NOMO-1 treated with dmso at 0.1 percent for 144 hours (cell line): ENCODE data around the gene BPHL.
"Not testable (repeated sequence)": the region's sequence is repeated elsewhere in the genome, so short reads cannot be mapped to it uniquely, and the experiment has no call there.

Experiments used
- DNase-seq: peaks from one replicate; lab custom pipeline; 2025; ENCODE audit not compliant: unreplicated experiment; lab: John Stamatoyannopoulos, UW

The BPHL gene

DNA sequence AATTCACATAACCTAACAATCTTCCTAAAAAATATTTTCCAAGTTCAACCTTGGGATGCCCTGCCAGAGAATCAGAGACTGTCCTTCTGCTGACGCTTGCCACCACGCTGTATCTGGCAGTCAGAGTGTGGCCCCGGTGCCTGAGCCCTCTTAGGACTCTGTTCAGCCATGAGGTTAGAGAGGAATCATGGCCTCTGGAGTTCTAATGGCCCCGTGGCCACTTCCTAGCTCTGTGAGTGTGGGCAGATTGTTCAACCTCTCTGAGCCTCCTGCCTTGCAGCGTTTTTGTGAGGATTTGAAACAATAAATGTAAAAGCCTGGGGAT lies 2.2 kb downstream of the BPHL start:
- DNase-seq, result no peak

DNA sequence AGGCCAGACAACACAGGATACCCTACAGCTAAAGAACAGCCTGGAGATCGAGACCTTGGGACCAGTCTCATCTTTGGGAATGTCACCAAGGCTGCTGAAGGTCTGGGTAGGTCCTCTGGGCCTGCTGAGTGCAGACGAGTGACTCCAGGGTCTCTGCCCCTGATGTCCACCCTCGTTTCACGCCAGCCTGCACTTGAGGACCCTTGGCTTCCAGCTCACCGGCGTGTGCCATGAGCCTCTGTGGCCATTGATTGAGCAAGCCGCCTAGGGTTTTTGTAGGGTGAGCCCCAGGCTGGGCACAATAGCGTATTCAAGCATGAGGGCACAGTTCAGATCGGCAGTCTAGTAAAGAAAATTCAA lies 4.3 kb downstream of the BPHL start:
- no peak for DNase-seq

DNA sequence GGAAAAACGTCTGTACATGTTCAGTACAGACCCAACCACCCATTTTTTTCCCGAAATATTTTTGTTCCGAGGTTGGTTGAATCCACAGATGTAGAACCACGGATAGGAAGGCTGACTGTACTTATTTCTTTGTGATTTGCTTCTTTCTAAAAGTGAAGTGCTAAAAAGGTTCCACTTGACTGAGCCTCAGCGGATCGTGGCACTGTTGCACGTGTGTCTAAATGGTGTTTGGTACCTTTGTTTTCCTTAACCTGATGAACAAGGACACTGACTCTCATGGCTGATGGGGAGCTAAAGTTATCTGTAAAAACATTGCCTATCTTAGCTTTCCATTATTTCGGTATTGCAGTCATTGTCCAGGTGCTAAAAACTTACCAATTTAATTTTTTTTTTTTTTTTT lies 6.2 kb downstream of the BPHL start:
- no peak for DNase-seq

DNA sequence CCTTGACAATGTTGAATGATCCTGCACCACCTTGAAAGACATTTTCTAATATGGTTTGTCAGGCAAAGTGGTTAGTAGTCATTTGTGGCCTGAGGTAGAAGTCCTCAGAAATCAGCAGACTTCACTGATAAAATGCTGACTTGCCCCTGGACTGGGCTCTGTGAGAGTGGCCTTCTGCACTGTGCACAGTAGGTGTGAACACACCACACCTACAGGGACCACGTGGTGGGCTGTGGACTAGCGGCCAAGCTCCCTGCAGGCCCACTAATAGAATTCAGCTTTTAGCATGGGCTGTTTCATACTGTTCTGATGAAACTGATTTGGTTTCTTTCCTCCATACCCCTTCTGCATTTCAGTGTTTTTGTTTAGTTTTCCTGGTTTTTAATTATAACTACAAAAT lies 7.3 kb downstream of the BPHL start:
- no peak for DNase-seq

DNA sequence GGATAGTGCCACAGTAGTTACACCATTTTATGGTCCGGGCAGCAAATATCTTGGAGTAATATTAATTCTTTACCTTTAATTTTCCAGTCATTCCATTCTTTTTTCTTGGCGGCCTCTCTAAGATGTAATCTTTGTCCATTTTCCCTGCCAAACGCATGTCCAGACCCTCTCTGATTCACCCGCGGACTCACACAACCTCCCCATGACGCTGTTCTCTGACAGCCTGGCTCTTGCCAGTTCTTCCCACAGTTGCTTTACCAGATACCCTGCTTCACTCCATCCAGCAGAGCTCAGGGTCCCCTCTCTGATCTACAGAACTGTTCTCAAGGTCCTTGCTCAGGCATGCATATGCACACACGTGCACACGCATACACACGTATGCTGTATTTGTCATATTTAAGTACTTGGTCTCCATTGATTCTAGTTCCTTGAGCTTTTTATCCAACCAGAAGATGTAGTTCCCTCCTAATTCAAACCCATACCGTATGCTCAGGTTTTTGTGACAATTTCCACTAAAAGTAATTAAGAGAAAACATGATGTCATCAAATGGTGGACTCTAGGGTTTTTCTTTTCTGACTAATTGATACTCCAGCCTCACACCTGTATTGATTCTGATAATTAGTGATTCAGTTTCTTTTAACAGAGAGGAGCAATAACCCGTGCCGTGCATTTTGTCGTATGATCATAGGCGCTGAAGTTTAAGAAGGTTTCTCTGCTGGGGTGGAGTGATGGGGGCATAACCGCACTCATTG lies 10.0 kb downstream of the BPHL start:
- no peak for DNase-seq

DNA sequence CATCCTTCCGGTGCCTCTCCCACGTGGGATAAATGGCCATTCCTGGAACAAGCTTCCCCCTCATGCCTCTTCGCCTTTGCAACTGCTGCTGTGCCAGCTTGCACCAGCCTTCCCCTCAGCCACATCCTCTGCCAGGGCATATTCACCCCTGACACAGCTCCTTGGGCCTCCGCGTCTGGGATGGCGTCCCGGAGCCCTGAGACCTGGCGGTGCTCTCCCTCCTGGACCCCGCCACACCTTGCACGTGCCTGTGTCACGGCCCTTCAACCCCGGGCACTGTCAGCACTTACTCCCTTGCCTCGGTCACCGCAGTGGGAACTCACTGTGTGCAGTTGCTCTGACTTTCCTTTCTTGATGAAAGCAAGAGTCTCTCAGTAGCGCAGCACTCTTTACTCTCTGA lies 13.2 kb downstream of the BPHL start:
- DNase-seq, result no peak

DNA sequence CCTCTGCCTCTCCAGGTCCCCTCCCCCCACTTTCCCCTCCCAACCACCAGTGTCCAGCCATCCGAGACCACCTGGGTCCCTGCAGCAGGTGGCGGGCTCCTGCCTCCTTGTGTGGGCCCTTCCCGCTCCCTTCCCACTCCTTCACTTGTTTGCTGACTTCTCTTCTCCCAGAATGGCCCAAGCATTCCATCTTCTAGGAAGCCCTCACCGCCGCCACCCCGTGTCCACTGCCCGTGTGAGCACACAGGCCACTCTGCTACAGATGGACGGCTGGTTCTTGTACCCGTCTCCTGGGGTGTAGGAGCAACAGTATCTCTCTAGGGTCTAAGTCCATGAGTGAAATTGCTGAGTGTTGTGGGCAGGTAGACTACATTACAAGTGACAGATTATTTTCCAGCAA lies 15.0 kb downstream of the BPHL start:
- DNase-seq, result no peak

DNA sequence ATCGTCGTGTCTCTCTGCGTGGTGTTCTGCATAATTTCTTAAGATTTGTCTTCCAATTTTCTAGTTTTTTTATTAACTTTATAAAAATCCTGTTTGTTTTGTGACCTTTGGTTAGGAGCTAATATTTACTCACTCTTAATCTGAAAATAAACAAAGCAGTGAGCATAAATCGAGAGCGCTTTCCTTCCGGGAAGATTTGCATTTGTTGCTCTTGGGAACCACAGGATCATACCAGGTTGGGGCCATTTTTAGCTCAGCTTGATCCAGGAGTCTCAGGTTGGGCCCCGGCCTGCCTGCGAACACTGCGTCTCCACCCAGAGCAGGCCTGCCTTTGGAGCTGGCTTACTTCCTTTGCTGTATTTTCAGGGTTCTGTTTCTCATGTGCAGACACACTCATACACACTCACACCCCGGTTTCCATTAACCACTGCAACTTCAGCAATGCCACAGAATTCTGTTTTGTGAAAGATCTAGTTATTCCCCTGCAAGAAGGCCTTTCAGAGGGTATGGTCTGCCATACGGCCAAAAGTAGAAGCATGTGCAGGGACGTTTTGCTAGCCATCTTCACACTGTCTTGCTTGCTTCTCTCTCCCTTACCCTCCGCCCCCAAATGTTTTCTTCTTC lies 17.3 kb downstream of the BPHL start:
- no peak for DNase-seq

DNA sequence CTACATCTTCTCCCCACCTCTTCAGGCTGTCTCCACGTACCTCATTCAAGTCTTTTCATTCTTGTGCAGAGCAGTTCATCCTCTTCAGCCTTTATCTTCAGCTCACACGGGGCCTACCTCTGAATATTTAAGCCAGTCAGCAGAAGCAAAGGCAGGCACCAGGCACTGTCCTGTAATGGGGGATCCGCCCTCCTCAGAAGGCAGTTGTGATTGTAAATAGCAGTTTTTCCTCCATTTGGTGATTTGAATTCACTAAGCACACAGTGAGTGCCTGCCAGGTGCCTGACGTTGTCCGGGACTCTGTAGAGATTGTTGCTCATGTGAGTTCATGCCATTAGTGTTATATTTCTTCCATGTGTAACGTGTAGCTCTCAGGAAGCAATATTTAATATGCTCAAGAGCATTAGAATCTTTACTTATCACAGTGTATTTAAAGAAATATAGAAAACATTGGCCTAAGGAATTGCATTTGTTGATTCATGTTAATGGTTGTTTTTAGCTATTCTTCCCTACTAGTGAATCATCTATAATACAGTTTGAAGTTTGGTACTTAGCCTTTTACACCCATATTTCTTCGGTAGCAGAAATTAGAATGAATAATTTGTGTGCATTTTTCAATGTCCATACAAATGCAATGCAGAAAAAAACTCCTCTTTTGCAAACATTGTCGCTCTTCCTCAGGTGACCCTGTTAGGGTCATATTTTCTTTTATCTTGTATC lies 17.9 kb downstream of the BPHL start:
- no peak for DNase-seq

DNA sequence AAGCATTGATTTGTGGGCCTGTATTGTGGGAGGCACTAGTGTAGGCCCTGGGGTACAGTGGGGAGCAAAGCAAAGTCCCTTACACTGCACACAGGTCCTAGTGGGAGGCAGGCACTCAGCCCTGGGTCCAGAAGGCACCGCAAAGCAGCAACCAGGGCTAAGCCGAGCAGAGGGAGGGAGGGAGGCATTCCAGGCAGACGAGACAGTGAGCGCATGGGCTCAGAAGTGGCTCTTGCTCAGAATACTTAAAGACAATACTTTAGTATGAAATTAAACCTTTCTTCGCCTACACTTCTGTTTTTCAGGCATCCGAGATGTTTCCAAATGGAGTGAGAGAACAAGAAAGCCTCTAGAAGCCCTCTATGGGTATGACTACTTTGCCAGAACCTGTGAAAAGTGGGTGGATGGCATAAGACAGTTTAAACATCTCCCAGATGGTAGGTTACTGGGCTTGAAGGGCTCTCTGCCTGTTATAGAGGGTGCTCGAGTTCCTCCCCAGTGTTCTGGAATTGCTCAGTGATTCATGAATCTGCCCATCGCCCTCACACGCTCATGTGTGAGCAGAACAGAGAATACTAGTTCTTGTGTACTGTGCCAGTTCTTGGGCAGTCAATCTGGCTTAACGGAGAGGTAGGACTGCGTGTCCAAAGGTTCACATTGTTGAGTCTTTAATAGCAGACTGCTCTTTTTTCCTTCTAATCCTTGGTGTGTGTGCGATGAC lies 18.7 kb downstream of the BPHL start:
- DNase-seq, result no peak

DNA sequence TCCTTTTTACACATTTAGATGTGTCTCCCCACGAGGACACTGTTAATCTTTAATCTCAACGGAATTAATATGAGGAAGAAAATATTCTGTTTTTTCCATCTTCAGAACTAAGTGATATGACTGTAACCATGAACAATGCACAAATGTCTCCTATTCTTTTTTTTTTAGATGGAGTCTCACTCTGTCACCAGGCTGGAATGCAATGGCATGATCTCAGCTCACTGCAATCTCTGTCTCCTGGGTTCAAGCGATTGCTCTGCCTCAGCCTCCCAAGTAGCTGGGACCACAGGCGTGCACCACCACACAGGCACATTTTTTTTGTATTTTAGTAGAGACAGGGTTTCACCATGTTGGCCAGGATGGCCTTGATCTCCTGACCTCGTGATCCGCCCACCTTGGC lies 19.4 kb downstream of the BPHL start:
- DNase-seq, result not testable (repeated sequence)

DNA sequence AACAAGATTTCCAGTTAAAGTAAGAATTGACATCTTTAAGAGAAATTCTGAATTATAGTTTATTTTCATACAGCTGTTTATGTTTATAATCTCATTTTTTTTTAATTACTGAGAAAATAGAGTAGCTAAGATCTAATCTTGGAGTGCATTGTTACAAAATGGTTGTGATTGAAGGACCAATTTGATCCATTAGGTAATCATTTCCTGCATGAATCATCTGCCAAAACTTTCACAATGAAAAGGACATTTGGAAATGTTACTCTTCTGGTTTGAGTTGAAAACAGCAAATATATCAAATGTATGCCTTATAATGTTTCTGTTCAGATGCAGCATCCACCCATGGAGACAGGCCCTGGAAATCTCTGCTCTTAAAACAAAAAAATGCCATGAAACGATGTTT lies 19.8 kb downstream of the BPHL start:
- DNase-seq, result no peak

DNA sequence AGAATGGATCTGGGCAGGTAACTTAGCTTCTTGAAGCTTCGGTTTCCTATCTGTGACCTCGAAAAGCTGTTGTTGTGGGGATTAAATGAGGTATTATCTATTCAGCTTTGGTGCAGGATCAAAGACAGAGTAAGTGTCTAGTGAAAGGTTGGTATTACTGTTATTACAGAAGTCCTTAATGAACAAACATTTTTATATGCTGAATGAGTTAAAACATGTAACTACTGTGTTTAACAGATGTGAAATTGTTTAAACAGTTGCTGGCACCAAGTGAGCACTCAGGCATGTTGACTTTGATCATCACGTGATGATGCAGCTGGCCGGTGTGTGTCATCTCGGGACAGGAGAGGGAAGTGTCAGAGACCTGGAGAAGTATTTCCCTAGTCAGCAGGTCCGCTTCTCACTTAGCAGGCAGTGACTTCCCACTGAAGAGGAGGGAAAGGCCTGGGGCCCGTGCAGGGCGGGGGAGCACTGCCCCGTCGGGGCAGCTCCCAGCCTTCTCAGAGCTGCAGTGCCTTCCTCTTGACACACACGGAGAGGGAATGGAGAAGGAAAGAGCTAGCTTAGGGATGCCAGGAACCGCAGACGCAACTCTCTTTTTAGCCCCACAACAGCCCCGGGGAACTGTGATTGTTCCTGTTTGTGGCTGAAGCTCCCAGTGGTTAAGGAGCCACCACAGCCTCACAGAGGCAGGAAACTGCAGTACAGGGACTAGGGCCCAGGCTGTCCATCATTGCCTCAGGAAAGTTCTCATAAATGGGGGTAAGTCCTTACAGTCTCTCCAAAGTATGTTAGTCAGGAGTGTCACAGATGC lies 20.8 kb downstream of the BPHL start:
- DNase-seq, result peak; percentile 45

DNA sequence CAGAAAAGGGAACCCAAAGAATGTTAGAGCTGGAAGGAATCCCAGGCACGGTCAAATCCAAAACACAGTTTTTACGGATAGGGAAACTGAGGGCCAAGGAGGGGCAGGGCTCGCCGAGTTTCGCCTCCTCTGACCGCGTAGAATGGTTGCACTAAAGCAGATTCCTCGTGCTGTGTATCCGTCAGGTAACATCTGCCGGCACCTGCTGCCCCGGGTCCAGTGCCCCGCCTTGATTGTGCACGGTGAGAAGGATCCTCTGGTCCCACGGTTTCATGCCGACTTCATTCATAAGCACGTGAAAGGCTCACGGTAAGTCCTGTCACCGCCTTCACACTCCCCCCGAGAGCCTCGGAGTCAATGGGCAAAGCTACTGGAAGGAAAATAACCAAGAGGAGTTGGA lies 21.7 kb downstream of the BPHL start:
- DNase-seq, result no peak

DNA sequence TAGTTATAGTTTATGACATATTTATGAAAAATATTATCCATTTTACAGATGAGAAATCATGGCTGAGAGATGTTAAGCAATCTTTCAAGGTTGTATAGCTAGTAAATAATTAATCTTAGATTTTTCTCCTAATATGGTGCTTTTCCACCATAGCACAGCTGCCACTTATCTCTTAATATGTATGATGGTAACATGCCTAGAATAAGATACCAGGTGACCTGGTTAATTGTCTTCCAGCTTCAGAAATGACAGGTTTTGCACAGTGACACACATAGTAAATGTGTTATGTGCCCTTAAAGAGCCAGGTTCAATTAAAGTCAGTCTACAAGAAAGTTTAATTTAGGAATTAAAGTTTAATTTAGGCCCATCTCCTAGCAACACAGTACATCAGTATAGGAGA lies 24.0 kb downstream of the BPHL start:
- no peak for DNase-seq

DNA sequence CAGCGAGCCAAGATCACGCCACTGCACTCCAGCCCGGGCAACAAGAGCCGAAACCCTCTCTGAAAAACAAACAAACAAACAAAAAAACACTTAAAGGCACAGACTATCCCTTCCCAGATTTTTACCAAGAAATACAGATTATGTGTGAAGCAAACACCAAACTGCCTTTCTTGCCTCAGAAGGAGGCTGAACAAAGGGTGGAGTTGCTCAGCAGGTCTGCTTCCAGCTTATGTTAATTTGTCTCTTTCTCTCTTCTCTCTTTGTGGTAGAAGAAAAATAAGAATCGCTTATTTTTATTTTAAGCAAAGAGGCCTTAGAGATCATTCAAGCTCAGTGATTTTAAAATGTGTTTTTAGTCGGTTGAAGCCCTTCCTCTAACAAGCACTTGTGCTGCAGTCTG lies 24.6 kb downstream of the BPHL start:
- DNase-seq, result no peak

DNA sequence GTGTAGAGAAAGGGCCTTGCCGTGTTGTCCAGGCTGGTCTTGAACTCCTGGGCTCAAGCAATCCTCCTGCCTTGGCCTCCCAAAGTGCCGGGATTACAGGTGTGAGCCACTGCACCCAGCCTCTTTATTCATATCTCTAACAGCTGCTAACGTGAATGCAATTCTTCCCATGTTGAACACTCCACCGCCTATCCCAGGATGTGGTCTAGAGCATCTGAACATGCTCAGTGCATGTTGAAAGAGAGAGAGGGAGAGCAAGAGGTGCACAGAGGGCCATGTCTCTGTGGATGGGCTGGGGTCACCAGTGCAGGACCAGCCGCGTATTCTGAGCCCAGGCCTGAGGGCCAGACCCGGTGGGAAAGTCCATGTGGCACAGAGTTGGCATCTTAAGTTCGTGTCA lies 26.1 kb downstream of the BPHL start:
- DNase-seq, result no peak

DNA sequence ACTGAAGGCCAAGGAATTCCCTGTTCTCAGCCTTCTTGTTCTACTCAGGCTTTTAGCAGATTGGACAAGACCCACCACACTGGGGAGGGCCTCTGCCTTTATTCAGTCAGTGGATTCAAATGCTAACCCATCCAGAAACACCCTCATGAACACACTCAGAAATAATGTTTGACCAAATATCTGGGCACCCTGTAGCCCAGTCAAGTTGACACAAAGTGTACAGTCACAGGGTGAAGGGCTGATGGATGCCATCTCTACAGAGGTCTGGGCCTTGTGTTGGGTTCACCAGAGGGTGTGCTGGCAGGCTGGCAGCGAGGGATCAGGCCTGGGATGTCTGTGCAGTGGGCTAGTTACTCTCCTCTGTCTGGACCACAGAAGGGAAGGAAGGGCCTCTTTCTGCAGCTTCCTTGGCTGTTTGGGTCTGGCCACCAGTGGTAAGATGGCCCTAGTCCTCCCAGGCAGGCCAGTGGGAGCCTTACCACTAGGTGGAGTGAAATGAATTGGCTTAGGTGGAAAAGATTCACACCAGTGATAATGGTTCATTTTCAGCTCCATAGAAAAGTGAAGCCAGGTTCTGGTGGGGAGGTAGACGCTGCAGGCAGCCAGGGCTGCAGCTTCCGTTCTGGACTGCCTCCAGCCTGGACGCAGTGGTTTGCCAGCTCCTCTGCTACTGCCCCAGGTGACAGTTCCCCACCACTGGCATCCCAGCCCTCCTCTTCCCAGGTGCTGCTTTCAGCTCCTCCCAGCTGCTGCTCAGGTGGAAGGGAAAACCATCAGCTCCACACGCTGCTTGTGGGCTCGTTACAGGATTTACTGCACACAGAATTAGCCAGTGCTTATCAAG lies 29.6 kb downstream of the BPHL start:
- no peak for DNase-seq

DNA sequence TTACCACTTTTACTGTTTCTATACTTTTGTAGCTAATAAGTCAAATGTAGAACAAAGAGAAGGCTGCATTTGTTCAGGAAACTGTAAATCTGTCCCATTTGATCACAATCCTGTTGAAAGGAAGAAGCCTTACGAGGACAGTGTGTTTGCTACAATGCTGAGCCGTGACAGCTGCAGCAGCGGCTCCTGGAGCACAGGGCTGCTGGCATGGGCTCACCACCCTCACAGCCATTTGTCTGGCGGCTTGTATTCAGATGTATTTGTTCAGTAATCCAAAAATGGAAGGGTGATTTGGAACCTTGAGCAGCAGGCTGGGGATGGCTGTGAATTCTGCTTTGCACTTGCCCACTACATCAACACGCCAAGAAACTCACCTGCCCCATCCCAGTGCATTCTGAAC lies 33.2 kb downstream of the BPHL start:
- DNase-seq, result no peak

DNA sequence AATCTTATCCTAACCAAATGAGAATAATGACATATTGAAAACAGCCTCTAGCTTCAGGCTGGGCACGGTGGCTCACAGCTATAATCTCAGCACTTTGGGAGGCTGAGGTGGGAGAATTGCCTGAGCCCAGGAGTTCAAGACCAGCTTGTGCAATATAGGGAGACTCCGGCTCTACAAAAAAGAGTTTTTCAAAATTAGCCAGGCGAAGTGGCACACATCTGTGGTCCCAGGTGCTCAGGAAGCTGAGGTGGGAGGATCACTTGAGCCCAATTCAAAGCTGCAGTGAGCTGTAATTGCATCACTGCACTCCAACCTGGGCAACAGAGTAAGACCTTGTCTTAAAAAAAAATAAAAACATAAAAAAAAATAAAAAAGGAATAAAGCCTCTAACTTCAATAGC lies 34.2 kb downstream of the BPHL start:
- no peak for DNase-seq
